NCI-H2081 (cell line): Measurements from ENCODE around the gene TMEM208.

Experiments
- DNase-seq, 2 experiments: peaks; one replicate each; lab custom pipeline; 2025; lab: John Stamatoyannopoulos, UW

The TMEM208 gene

GRCh38 chr16:67209565-67209964 is 17.4 kb upstream of the TMEM208 start:
- DNase-seq, result no peak

GRCh38 chr16:67210069-67210937 is 16.6 kb upstream of the TMEM208 start:
- DNase-seq, result no peak

GRCh38 chr16:67211674-67212073 is 15.3 kb upstream of the TMEM208 start:
- no peak for DNase-seq

- no peak for DNase-seq
These were observed 14.2 kb upstream of the TMEM208 start for GRCh38 chr16:67212766-67213165.

- no peak for DNase-seq
These were observed 13.5 kb upstream of the TMEM208 start for GRCh38 chr16:67213197-67214019.

GRCh38 chr16:67215706-67216105 is 11.2 kb upstream of the TMEM208 start:
- DNase-seq, result no peak

- DNase-seq, result no peak
These were observed 10.1 kb upstream of the TMEM208 start for GRCh38 chr16:67216612-67217490.

GRCh38 chr16:67223992-67224391 is 2.9 kb upstream of the TMEM208 start:
- DNase-seq, result no peak

- no peak for DNase-seq
These were observed 581 bp upstream of the TMEM208 start for GRCh38 chr16:67226295-67226803.

- no peak for DNase-seq
These were observed 614 bp downstream of the TMEM208 start for GRCh38 chr16:67227567-67227921.

- no peak for DNase-seq
These were observed 1.3 kb downstream of the TMEM208 start for GRCh38 chr16:67228034-67228785.

GRCh38 chr16:67228905-67229304 is 2.0 kb downstream of the TMEM208 start:
- no peak for DNase-seq

GRCh38 chr16:67229906-67230808 is 3.2 kb downstream of the TMEM208 start:
- DNase-seq, result no peak

GRCh38 chr16:67230809-67231660 is 4.1 kb downstream of the TMEM208 start:
- DNase-seq, result no peak

GRCh38 chr16:67233596-67233995 is 6.7 kb downstream of the TMEM208 start:
- DNase-seq, result no peak

- no peak for DNase-seq
These were observed 7.3 kb downstream of the TMEM208 start for GRCh38 chr16:67234180-67234597.

GRCh38 chr16:67235816-67236562 is 9.1 kb downstream of the TMEM208 start:
- DNase-seq, result no peak
